Mucosa of stomach (tissue), 1 donor: Measurements from ENCODE around the gene FGF12.

Experiments
- H3K27me3 ChIP-seq: one replicate; pipeline ENCODE4 v1.7.0; 2013; ENCODE audit warnings: mild to moderate bottlenecking, low read length; ENCODE audit not compliant: control insufficient read depth, insufficient read depth
- H3K36me3 ChIP-seq: one replicate; pipeline ENCODE4 v1.7.0; 2013; ENCODE audit warnings: low read length; ENCODE audit not compliant: control insufficient read depth, insufficient read depth
- H3K4me1 ChIP-seq: one replicate; pipeline ENCODE4 v1.7.0; 2013; ENCODE audit warnings: mild to moderate bottlenecking, low read length; ENCODE audit not compliant: control insufficient read depth, insufficient read depth
- H3K4me3 ChIP-seq: one replicate; pipeline ENCODE4 v1.7.0; 2013; ENCODE audit warnings: low read length
- H3K9ac ChIP-seq: one replicate; pipeline ENCODE4 v1.7.0; 2013; ENCODE audit warnings: mild to moderate bottlenecking, low read length, moderate library complexity
- H3K9me3 ChIP-seq: one replicate; pipeline ENCODE4 v1.7.0; 2013; ENCODE audit warnings: mild to moderate bottlenecking, low read length, moderate library complexity; ENCODE audit not compliant: control insufficient read depth
- donor health status: Pancreatic carcinoma.

Gene FGF12

DNA sequence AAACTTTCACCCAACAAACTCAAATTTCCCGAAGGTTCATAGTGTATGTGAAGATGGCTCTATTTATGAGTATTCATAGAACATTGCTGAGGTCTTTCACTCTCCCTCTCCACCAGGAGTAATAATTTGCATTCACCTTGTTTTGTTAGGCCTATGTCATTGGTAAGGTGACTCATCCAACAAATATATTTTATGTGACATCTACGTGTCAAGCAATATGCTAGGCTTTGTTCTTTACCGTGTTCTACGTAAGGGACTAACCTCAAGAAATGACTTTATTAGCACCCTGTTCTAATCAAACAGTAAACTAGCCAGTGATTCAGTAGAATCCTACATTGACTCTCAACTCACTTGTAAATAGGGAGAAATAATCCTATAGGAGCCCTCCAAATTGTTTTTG is 334.4 kb downstream of the FGF12 start:
- Histone ChIP-seq H3K27me3 (no peaks in the 10 kb centered on the region), H3K9me3 (no peaks in the 10 kb centered on the region), H3K9ac (no peak overlapping the region), H3K36me3 (no peaks in the 10 kb centered on the region), H3K4me1 (no peaks in the 10 kb centered on the region), H3K4me3 (no peak overlapping the region)

DNA sequence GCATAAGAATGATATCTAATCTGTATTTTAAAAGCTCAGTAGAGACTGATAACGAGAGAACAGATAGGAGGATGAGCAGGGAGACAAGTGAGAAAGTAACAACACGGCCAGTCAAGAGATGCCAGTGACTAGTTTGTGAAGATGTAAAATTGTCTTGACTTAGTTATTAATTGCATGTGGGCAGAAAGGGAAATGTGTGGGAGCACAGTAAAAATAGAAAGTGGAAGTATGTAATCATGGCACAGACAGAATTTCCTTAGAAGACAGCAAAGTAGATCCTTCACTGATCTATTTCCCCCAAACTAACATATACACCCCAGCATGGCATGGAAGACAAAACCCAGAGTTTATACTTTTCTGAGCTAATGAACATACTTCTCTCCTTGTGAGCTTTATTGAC is 344.5 kb downstream of the FGF12 start:
- no peak overlapping the region for H3K9ac ChIP-seq

DNA sequence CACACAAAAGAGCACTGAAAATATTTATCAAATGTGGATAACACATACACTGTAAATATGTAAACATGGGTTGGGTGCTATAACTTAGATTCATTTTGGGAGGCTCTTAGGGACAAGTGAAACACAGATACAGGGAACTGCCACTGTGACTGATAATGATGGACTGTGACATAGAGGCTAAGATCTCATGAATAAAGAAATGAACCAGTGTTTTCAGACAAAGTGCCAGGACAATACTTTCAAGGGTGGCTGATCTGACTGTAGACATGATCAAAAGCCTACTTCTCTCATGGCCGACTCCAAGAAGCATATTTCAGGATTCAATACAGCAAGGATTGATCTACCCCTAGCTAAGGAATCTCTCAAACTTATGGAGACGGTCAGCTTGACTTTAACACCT is 353.8 kb downstream of the FGF12 start:
- no peak overlapping the region for H3K9ac ChIP-seq
- no peak overlapping the region for H3K4me3 ChIP-seq
- H3K9me3 ChIP-seq = no peaks in the 10 kb centered on the region
- H3K27me3 ChIP-seq = no peaks in the 10 kb centered on the region
- H3K4me1 ChIP-seq = no peaks in the 10 kb centered on the region
- no peaks in the 10 kb centered on the region for H3K36me3 ChIP-seq

More for the DNA sequence above, 344.5 kb downstream of the FGF12 start:
- Histone ChIP-seq H3K9me3 (no peaks in the 10 kb centered on the region), H3K36me3 (no peaks in the 10 kb centered on the region), H3K4me3 (no peak overlapping the region), H3K4me1 (no peaks in the 10 kb centered on the region), H3K27me3 (no peaks in the 10 kb centered on the region)

DNA sequence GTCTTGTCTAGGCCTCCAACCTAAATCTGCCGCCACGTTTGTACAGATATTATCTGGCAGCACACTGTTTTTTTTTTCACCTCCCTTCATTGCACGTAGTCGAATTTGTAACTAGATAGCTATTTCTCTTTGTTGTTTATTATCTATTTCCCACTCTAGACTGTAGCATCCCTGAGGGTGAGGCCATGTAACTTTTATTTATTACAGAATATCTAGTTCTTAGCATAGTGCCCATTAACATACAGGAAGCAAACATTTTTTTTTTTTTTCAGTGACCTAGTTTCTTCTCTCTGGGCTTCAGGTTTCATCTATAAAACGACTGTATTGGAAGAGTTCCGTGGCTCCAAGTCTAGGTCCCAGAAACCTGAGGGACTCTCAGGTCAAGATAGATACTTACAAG is 354.3 kb downstream of the FGF12 start:
- Histone ChIP-seq H3K27me3 (no peaks in the 10 kb centered on the region), H3K4me3 (no peak overlapping the region), H3K36me3 (no peaks in the 10 kb centered on the region), H3K4me1 (no peaks in the 10 kb centered on the region), H3K9me3 (no peaks in the 10 kb centered on the region), H3K9ac (no peak overlapping the region)

GRCh38 chr3:192372616-192373015 is 354.7 kb downstream of the FGF12 start:
- Histone ChIP-seq H3K27me3 (no peaks in the 10 kb centered on the region), H3K4me3 (no peak overlapping the region), H3K9ac (no peak overlapping the region), H3K36me3 (no peaks in the 10 kb centered on the region), H3K9me3 (no peaks in the 10 kb centered on the region), H3K4me1 (no peaks in the 10 kb centered on the region)

DNA sequence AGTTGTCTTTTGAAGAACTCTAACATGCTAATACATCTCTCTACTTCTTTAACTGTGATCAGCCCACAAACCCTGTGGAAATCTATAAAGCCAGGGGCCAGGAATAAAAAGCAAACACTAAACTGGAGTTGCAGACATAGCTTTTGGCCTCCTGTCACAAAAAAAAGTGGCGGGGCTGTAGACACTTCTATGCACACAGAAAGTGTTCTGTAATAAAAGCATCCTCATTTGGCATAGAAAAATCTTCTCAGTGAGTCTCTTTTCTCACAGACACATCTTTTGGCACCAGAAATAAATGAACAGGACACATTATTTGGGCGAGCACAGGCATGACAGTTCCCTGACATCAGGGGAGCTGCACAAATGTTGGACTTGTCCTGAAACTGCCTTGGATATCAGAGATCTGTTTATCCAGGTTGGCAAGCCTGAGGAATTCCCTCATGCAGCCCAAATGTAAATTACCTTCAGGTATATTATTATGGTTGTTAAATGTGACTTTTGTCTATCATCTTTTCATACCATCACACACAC is 355.4 kb downstream of the FGF12 start:
- Histone ChIP-seq H3K9me3 (no peaks in the 10 kb centered on the region), H3K9ac (no peak overlapping the region), H3K27me3 (no peaks in the 10 kb centered on the region), H3K4me3 (no peak overlapping the region), H3K4me1 (no peaks in the 10 kb centered on the region), H3K36me3 (no peaks in the 10 kb centered on the region)

- Histone ChIP-seq H3K27me3 (no peaks in the 10 kb centered on the region), H3K36me3 (no peaks in the 10 kb centered on the region), H3K4me1 (no peaks in the 10 kb centered on the region)
Observed at GRCh38 chr3:192367616-192368015, 359.7 kb downstream of the FGF12 start.

DNA sequence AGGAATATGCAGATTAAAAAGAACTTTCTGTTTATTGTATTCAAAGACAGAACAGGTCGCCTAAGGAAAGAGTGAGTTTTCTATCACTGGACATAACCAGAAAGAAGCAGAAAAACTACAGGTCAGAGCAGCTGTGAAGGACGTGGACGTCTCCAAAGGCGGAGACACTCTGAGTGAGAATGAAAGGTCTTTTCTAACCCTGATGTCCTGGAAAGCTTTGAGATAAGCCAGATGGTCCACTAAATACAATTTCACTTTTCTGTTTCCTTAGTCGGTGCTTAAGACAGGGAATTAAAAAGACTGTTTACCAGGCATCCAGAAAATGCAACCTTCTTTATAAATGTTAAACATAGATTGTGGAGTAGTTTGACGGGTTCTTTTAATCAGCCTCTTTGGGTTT is 360.4 kb downstream of the FGF12 start:
- no peaks in the 10 kb centered on the region for H3K36me3 ChIP-seq
- no peaks in the 10 kb centered on the region for H3K27me3 ChIP-seq
- no peaks in the 10 kb centered on the region for H3K9me3 ChIP-seq
- H3K9ac ChIP-seq = no peak overlapping the region
- no peak overlapping the region for H3K4me3 ChIP-seq
- no peaks in the 10 kb centered on the region for H3K4me1 ChIP-seq

More at GRCh38 chr3:192367616-192368015, 359.7 kb downstream of the FGF12 start:
- no peaks in the 10 kb centered on the region for H3K9me3 ChIP-seq
- H3K4me3 ChIP-seq = no peak overlapping the region
- no peak overlapping the region for H3K9ac ChIP-seq

DNA sequence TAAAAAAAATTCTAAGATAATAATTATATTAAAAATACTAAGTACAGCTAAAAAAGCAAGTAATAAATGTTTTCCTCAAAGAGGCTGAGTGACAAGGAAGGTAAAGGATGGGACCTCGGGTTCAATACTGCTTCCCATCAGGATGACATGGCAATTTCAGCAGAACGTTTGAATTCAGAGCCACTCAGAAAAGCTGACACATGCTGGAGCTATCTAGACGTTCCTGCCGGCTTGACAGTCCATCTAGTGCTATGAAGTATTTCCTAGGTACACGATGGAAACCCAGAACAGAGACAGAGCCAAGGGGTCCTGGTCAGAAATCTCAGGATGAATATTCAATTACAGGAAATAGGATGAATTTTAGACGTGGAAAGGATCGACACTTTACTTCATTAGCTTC is 361.8 kb downstream of the FGF12 start:
- Histone ChIP-seq H3K27me3 (no peaks in the 10 kb centered on the region), H3K36me3 (no peaks in the 10 kb centered on the region), H3K4me1 (no peaks in the 10 kb centered on the region), H3K9me3 (no peaks in the 10 kb centered on the region), H3K9ac (no peak overlapping the region), H3K4me3 (no peak overlapping the region)

- H3K27me3 ChIP-seq = no peaks in the 10 kb centered on the region
- H3K4me3 ChIP-seq = no peak overlapping the region
- no peaks in the 10 kb centered on the region for H3K36me3 ChIP-seq
- no peaks in the 10 kb centered on the region for H3K4me1 ChIP-seq
- H3K9me3 ChIP-seq = no peaks in the 10 kb centered on the region
- no peak overlapping the region for H3K9ac ChIP-seq
Observed at GRCh38 chr3:192364316-192364715, 363.0 kb downstream of the FGF12 start.

DNA sequence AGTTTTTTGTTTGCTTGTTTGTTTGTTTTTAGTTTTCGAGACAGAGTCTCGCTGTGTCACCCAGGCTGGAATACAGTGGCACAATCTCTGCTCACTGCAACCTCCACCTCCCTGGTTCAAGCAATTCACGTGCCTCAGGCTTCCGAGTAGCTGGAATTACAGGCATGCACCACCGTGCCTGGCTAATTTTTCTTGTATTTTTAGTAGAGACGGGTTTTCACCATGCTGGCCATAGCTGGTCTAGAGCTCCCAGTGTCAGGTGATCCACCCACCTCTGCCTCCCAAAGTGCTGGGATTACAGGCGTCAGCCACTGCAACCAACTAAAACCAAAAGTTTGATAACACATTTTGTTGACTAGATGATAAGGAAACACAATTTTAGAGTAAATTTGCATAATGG is 372.7 kb downstream of the FGF12 start:
- no peaks in the 10 kb centered on the region for H3K4me1 ChIP-seq
- H3K9me3 ChIP-seq = no peaks in the 10 kb centered on the region
- no peaks in the 10 kb centered on the region for H3K27me3 ChIP-seq
- no peak overlapping the region for H3K9ac ChIP-seq
- H3K36me3 ChIP-seq = no peaks in the 10 kb centered on the region
- H3K4me3 ChIP-seq = no peak overlapping the region

- Histone ChIP-seq H3K36me3 (no peaks in the 10 kb centered on the region), H3K4me1 (no peaks in the 10 kb centered on the region), H3K9me3 (no peaks in the 10 kb centered on the region), H3K4me3 (no peak overlapping the region), H3K9ac (no peak overlapping the region), H3K27me3 (no peaks in the 10 kb centered on the region)
Observed at GRCh38 chr3:192352142-192352541, 375.2 kb downstream of the FGF12 start.

- Histone ChIP-seq H3K9me3 (no peaks in the 10 kb centered on the region), H3K9ac (no peak overlapping the region), H3K4me3 (no peak overlapping the region), H3K36me3 (no peaks in the 10 kb centered on the region), H3K4me1 (no peaks in the 10 kb centered on the region), H3K27me3 (no peaks in the 10 kb centered on the region)
Observed at GRCh38 chr3:192351441-192351840, 375.9 kb downstream of the FGF12 start.
